Body of pancreas (tissue), 4 donors: ENCODE data around the gene ZNF777.

Experiments used
- POLR2A ChIP-seq, 3 donors: fragments of 450-650 bp; IDR thresholded peaks; one replicate each; pipeline ENCODE4 v1.6.1; 2016; ENCODE audit warnings: antibody characterized with exemption in 3 of 3, mild to moderate bottlenecking in 2 of 3
- TF ChIP-seq, protein P1 (sequence below), 7 experiments: fragments of 450-650 bp in 4 of 7; fragments of 200-600 bp in 3 of 7; sonication (generic) in 3 of 7; IDR thresholded peaks; one replicate each; pipeline ENCODE4 v1.5.1; 2016 to 2019; ENCODE audit warnings: antibody characterized with exemption in 7 of 7

DNA sequence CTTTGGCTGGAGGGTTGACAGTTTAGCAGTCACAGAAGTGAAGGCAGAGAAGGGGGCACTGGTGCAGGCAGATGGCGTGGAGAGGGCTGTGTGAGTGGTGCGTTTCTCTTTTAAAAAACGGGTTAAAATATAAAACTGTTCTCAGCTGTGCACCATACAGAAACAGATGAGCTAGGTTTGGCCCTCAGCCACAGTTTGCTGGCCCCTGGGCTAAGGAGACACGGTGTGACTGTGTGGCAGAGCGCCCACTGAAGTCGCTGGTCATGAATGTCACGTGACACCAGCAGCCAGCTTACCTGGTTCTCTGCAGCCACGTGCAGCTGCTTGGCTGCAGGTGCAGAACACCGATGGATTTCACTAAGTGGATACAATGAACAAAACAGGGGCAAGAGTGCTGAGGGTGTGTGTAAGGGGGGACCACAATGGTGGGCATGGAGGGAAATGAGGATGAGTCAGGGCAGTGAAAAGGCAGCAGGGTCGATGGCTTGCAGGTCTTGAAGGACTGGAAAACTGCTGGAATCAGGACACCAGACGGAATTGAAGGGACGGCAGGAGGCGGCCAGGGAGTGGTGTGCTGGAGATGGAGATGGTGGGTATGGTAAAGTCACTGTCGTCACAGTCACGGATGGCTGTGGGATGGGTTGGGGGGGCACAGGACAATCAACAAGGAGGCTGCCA, 29.4 kb upstream of the ZNF777 start:
- no peak for TF ChIP-seq POLR2A (IDR thresholded peaks at IDR 0.05)
- TF ChIP-seq, protein P1, sequence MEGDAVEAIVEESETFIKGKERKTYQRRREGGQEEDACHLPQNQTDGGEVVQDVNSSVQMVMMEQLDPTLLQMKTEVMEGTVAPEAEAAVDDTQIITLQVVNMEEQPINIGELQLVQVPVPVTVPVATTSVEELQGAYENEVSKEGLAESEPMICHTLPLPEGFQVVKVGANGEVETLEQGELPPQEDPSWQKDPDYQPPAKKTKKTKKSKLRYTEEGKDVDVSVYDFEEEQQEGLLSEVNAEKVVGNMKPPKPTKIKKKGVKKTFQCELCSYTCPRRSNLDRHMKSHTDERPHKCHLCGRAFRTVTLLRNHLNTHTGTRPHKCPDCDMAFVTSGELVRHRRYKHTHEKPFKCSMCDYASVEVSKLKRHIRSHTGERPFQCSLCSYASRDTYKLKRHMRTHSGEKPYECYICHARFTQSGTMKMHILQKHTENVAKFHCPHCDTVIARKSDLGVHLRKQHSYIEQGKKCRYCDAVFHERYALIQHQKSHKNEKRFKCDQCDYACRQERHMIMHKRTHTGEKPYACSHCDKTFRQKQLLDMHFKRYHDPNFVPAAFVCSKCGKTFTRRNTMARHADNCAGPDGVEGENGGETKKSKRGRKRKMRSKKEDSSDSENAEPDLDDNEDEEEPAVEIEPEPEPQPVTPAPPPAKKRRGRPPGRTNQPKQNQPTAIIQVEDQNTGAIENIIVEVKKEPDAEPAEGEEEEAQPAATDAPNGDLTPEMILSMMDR (IDR thresholded peaks at IDR 0.05): no peak
